Central memory CD8-positive, alpha-beta T cell (primary cell): ENCODE results near the gene ALKBH7.

Source experiments
- ATAC-seq: fragments of 150-1000 bp; cut with Tn5 transposase; replicated peaks from 2 replicates; pipeline ENCODE4 v1.10.0; 2022; ENCODE audit warnings: mild to moderate bottlenecking, moderate FRiP score, moderate number of reproducible peaks; ENCODE audit not compliant: poor library complexity, severe bottlenecking; ENCODE audit errors: extremely low read depth
- DNase-seq, 2 donors: peaks; one replicate each; pipeline ENCODE4 v3.0.0; 2021; ENCODE audit warnings: low spot score in 2 of 2
- H3K27ac Mint-ChIP-seq: one replicate; pipeline ENCODE4 v1.8.0; 2022; ENCODE audit warnings: low read depth, mild to moderate bottlenecking, moderate library complexity, mixed read lengths
- H3K27me3 Mint-ChIP-seq: one replicate; pipeline ENCODE4 v1.8.0; 2022; ENCODE audit warnings: mixed read lengths
- H3K36me3 Mint-ChIP-seq: one replicate; pipeline ENCODE4 v1.8.0; 2022; ENCODE audit warnings: mild to moderate bottlenecking, moderate library complexity, mixed read lengths; ENCODE audit not compliant: insufficient read depth
- H3K4me1 Mint-ChIP-seq: one replicate; pipeline ENCODE4 v1.8.0; 2022; ENCODE audit warnings: mixed read lengths
- H3K4me3 Mint-ChIP-seq: one replicate; pipeline ENCODE4 v1.8.0; 2022; ENCODE audit warnings: mild to moderate bottlenecking, moderate library complexity, mixed read lengths
- H3K9me3 Mint-ChIP-seq: one replicate; pipeline ENCODE4 v1.8.0; 2022; ENCODE audit warnings: mixed read lengths

The ALKBH7 gene

DNA sequence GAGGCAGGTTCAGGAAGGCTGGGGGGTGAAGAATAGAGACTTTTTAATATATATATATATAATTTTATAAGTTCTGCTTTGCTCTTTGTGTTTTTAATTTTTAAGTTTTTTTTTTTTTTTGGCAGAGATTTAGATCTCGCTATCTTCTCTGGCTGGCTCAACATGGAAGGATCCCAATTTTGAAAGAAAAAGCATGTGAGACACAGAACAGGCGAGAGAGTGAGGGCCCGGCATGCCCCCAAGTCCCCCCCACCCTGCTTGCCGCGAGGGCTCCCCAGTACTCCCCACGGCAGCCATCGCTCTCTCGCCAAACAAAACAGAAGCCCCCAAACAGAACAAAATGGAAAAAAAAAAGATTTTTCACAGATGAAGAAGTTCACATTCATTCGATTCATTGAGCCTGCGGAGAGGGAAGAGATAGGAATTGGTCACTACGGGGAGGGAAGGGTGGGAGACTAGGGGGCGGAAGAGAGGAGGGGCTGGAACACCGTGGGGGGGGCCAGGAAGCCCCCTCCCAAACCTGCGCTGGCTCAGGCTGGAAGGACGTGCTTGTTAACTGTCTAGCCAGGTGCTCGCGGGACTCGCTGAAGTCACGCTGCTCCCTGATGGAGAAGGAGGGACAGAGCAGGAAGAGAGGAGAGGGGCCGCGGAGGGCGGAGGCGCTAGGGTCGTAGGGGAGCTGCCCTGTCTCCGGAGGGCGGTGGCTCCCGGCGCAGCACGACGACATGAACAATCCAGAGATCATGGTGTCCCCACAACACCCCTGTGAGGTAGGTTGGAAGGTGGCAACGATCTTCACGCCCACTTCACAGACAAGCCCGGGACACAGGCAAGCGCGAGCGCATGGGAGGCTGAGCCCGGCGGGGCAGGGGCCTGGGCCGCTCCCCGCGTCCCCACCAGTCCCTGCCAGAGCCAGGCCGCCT is 41.4 kb downstream of the ALKBH7 start:
- no peak overlapping the region for H3K27ac Mint-ChIP-seq

DNA sequence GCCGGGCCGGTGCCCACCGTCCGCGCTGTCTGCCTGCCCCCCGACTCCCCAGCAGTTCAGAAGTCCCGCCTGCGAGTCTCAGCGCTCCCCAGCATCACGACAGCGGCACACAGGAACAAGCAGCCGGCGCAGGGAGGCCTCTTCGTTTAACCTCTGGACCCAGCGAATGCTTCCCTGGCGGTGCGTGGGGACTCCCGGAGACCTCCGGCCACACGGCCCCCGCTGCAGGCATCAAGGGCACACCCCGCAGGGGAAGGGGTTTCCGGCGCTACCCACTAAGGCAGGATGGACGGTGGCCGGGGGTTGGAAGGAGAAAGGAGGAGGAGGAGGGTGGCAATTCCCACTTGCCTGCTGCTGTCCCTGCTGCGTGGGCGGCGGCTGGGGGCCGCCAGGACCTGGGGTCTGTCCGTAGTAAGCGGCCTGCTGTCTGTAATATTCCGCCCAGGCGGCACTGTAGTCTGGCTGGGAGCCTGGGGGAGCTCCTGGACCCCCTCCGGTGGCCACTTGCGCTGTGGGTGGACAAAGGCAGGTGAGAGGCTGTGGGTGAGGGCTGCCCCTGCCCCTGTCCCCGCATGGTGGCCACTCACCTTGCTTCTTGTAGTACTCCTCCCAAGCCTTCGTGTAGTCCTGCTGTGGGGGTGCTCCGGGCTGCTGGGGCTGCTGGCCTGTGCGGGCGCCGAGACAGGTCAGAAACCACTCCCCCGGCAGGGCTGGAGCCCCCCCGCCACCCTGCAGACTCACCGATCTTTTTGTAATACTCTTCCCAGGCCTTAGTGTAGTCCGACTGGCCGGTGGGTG is 42.4 kb downstream of the ALKBH7 start:
- H3K4me3 Mint-ChIP-seq: no peak overlapping the region
- peaks cover 4% of the 10 kb centered on the region for H3K4me1 Mint-ChIP-seq
- H3K36me3 Mint-ChIP-seq: peaks cover 29% of the 10 kb centered on the region
- no peak for ATAC-seq
- no peaks in the 10 kb centered on the region for H3K27me3 Mint-ChIP-seq
- no peak overlapping the region for H3K27ac Mint-ChIP-seq
- no peak for DNase-seq
- H3K9me3 Mint-ChIP-seq: no peaks in the 10 kb centered on the region

More for the DNA sequence above, 41.4 kb downstream of the ALKBH7 start:
- no peak for ATAC-seq
- no peak overlapping the region for H3K4me3 Mint-ChIP-seq
- DNase-seq: no peak
- no peaks in the 10 kb centered on the region for H3K27me3 Mint-ChIP-seq
- no peaks in the 10 kb centered on the region for H3K9me3 Mint-ChIP-seq
- no peaks in the 10 kb centered on the region for H3K4me1 Mint-ChIP-seq
- peaks cover 26% of the 10 kb centered on the region for H3K36me3 Mint-ChIP-seq

DNA sequence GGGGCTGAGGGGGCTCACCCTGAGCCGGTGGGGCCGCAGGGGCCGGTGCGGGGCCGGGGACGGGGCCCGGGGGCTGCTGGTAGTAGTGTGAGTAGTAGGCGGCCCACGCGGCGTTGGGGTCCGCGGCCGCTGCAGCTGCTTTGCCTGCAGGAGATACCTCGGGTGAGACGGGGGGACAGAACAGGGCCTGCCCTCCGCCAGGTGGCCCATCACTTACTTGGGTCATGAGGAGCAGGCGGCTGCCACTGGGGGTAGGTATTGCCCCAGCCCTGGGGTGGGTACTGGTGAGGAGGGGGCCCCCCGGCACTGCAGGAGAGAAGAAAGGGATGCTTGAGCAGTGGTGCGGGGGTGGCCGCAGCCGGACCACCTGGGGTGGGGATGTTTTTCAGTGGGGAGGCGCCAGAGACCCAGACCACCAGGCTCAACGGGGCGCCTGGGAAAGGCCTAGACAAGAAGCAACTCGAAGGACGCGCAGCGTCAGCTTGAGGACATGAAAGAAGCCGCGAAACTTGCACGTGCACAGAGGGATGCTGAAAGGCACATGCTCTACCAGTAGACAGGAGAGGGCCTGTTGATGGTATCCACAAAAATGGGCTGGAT is 43.1 kb downstream of the ALKBH7 start:
- H3K27ac Mint-ChIP-seq: no peak overlapping the region
- no peaks in the 10 kb centered on the region for H3K27me3 Mint-ChIP-seq
- H3K9me3 Mint-ChIP-seq: no peaks in the 10 kb centered on the region
- no peak overlapping the region for H3K4me3 Mint-ChIP-seq
- H3K36me3 Mint-ChIP-seq: peaks cover 31% of the 10 kb centered on the region
- ATAC-seq (no peak), DNase-seq (no peak)
- H3K4me1 Mint-ChIP-seq: peaks cover 6% of the 10 kb centered on the region

DNA sequence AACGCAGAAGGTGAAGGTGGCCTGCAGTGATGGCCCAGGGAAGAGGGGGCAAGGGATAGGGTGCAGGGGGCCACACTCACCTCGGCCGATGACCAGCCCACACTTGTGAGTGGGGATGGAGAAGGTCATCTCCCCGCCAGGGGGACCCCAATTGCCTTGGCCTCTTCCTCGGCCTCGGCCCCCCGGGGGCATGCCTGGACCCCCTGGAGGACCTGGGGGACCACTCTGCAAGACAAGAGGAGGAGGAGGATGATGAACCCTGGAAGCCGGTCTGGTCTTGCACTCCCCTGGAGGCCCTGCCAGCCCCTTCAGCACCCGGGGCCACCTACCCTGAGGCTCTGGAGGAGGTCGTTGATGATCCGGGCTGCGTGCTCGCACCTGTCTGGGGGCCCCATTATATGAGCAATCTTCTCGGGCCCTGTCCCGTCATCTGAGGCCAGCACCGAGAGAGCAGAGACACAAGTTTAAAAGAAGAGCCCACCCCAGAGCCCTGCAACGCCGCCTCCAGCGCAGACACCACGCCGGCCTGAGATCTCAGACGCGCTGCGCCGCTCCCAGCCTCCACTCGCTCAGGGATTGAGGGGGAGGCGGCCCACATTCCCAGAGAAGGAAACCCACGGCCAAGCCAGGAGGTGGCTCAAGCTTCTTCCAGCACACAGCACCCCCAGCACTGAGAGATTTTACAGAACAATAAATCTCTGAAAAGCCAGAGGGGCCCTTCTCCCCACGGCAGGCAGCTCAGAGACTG is 44.2 kb downstream of the ALKBH7 start:
- ATAC-seq: no peak
- H3K36me3 Mint-ChIP-seq: peaks cover 34% of the 10 kb centered on the region
- H3K27ac Mint-ChIP-seq: no peak overlapping the region
- no peak for DNase-seq
- peaks cover 6% of the 10 kb centered on the region for H3K4me1 Mint-ChIP-seq
- no peaks in the 10 kb centered on the region for H3K27me3 Mint-ChIP-seq
- no peaks in the 10 kb centered on the region for H3K9me3 Mint-ChIP-seq
- no peak overlapping the region for H3K4me3 Mint-ChIP-seq

DNA sequence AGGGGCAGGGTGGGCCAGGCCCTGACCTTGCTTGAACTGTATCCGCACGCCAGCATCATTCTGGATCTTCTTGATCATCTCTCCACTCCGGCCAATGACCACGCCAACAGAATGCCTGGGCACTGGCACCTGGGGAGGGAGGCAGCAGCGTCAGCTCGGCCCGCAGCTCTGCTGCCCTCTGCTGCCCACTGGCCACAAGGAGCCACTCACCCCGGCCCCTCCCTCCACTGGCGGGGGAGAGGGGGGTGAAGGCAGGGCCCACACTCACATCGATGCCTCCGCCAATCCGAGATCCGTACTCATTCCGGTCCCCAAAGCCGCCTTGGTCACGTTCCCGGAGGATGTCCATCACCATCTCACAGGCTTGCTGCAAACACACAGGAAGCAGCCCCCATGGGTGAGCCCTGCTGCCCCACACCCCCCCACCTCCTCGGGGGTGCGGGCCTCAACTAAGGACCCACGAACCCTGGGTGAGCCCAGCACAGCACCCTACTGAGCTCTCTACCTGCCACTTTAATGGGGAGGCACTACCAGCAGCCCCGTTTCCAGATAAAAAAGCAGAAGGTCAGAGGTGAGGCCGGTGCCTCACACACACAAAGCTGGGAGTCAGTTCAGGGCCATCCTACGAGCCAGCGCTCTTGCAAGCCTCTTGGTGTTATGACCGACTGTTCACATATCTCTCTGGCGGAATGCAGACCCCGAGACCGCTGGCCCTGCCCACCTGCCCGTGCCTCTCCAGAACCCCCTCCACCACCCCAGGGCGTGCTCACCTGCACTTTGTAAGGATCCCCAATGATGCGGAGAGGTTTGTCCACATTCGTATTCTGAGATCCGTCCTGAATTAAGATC is 45.3 kb downstream of the ALKBH7 start:
- Mint-ChIP-seq H3K36me3 (peaks cover 38% of the 10 kb centered on the region), H3K4me1 (peaks cover 16% of the 10 kb centered on the region), H3K4me3 (no peak overlapping the region), H3K9me3 (no peaks in the 10 kb centered on the region), H3K27ac (no peak overlapping the region), H3K27me3 (no peaks in the 10 kb centered on the region)
- ATAC-seq: no peak
- DNase-seq: no peak

DNA sequence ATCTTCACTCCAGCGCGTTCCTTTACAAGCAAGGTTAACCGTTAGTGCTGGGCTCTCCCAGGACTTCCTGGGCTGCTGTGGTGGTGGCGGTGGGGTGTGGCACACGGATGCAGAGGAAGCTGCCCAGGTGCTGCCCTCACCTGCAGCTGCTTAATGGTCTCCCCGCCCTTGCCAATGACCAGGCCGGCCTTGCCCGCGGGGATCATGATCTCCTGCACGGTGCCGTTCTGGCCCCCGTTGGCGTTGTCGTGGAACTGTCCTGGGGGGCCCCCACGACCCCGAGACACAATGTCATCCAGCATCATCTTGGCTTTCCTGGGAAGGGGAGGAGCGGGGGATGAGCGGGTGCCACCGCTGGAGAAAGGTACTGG is 46.0 kb downstream of the ALKBH7 start:
- Mint-ChIP-seq H3K27ac (no peak overlapping the region), H3K4me3 (no peak overlapping the region), H3K4me1 (peaks cover 22% of the 10 kb centered on the region), H3K27me3 (no peaks in the 10 kb centered on the region), H3K36me3 (peaks cover 38% of the 10 kb centered on the region), H3K9me3 (no peaks in the 10 kb centered on the region)
- ATAC-seq (no peak), DNase-seq (no peak)

DNA sequence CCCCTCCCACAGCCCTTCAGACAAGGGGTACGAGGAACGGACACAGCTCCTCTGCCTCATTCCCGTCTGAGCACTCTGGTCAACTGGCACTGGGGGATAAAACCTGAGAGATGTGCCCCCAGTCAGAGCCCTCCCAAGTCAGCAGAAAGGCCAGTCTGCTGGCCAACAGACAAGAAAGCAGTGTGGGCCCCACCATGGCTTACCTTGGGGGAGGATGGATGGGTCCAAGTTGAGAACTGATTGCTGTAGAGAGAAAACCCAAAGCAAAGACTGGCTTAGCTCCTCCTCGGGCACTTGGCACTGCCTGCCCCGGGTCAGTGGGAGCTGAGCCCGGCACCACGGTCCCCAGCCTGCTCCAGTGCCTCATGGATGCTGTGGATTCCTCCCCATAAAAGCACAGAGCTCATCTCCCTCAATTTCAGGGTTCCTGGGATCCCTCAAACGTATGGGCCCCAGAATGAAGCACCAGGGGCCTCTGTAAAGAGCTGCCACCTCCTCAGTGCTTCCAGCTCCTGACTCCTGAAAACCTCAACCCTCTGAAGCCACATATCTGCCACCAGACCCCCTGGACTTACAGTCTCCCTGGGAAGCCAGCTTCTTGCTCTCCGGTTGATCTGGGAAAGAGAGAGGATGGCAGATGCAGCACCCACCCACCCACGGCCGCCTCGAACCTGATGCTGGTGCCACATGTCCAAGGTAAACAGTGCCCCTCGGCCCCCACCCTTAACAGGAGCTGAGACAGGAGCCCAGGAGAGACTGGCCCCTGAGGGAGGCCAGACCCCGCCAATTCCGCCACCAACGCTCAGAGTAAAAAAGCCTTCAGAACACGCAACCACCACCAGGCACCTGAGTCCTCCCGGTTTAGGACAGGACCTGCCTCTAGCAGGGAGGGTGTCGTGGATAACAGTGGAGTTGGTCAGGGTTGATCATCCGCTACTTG is 48.8 kb downstream of the ALKBH7 start:
- ATAC-seq (no peak), DNase-seq (no peak)
- Mint-ChIP-seq H3K4me3 (no peak overlapping the region), H3K36me3 (peaks cover 27% of the 10 kb centered on the region), H3K27ac (no peak overlapping the region), H3K4me1 (peaks cover 37% of the 10 kb centered on the region), H3K9me3 (no peaks in the 10 kb centered on the region), H3K27me3 (no peaks in the 10 kb centered on the region)

DNA sequence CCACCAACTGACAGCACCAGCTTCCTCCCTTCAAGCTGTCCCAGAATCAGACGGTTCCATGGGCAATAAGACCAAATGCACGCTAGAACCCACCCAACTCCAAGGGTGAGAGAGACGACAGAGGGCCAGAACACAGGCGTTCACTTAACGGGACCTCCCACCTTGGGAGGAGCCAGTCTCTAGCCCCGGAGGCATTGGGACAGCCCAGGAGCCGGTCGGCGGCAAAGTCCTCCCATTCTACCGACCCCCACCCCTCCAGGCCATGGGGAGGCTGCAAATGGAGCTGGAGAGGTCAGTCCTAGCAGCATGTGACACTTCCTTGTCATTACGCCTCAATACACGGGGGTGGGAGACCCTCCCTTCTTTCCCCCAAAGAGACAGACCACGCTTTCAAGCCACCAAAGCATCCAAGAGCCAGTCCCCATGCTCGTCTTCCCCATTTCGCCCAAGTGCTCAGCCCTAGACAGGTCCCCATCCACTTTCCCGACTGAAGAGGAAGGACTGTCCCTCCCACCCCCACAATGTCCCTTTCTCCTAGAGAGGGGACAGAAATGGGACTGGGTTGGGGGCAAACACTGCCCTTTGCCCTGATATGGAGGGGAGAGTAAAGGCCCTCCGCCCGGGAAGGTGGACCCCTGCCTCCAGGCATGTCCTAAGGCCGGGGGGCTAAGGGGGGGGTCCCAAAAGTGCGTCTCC is 51.1 kb downstream of the ALKBH7 start:
- ATAC-seq (no peak), DNase-seq (no peak)
- Mint-ChIP-seq H3K36me3 (peaks cover 18% of the 10 kb centered on the region), H3K4me3 (peak overlapping the region; percentile 78), H3K4me1 (peaks cover 37% of the 10 kb centered on the region), H3K27me3 (no peaks in the 10 kb centered on the region), H3K27ac (peak overlapping the region; percentile 48), H3K9me3 (no peaks in the 10 kb centered on the region)

DNA sequence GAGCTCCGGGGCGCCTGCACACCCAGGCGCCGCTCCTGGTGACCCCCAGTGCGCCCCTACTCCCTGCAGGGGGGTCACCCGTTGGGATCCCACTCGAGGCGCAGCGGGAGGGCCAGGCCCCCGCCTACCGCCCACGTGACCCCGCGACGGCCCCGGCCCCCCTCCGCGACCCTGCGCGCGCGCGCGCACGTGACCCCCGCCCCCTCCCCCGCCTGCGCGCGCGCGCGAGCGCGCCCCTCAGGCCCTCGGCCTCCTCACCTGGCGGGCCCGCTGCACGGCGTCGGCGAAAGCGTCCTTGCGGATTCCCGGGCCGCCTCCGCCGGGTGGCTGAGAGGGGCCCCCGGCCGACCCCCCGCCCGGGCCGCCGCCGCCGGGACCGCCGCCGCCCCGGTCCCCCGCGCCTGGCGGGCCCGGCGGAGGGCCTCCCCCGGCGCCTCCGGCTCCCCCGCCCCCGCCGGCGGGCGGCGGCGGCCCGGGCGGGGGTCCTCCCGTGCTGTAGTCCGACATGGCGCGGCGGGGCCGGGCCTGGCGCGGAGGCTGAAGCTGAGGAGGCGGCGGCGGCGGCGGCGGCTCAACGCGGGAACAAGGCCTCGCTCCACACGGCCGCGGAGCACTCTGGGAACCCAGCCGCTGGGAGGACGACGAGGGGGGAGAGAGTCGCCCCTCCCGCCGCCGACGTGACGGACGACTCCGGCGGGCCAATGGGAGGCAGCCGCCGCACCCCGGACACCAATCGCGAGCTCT is 51.8 kb downstream of the ALKBH7 start, which contains the start of gene KHSRP:
KHSRP (minus strand) TSS at position 617 of the 744 bp plus-strand sequence; CDS start at position 507, 110 bp downstream.
- ATAC-seq (no peak), DNase-seq (no peak)
- Mint-ChIP-seq H3K27me3 (no peaks in the 10 kb centered on the region), H3K36me3 (peaks cover 17% of the 10 kb centered on the region), H3K9me3 (no peaks in the 10 kb centered on the region), H3K4me3 (peak within 1 kb of the TSS; percentile 78), H3K27ac (peak within 1 kb of the TSS; percentile 72), H3K4me1 (peaks cover 37% of the 10 kb centered on the region)
